Measurements from ENCODE around the gene FSD1L.
"Not testable (repeated sequence)": the region's sequence is repeated elsewhere in the genome, so short reads cannot be mapped to it uniquely, and the experiment has no call there.

The FSD1L gene

DNA sequence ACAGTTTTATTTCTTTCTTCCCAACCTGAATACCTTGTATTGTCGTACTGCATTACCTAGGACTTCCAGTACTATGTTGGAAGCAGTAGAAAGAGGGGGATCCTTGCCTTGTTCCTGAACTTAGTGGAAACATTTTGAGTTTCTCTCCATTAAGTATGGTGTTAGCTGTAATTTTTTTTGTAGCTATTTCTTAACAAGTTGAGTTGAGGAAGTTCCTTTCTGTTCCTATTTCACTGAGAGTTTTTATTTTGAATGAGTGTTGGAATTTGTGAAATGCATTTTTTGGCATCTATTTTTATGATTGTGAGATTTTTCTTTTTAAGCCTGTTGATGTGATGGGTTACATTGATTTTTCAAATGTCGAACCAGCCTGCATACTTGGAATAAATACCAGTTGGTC lies 49.0 kb downstream of the FSD1L start:
- DNase-seq = no peak

DNA sequence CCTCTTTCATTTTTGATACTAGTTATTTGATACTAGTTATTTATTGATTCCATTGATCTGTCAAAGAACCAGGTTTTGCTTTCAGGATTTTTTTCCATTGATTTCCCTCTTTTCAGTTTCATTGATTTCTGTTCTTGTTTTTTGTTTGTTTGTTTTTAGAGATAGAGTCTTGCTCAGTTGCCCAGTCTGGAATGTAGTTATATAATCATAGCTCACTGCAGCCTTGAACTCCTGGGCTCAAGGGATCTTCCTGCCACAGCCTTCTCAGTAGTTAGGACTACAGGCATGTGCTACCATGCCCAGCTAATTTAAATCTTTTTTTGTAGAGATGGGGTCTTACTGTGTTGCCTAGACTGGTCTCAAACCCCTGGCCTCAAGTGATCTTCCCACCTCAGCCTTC lies 49.9 kb downstream of the FSD1L start:
- no peak for DNase-seq

DNA sequence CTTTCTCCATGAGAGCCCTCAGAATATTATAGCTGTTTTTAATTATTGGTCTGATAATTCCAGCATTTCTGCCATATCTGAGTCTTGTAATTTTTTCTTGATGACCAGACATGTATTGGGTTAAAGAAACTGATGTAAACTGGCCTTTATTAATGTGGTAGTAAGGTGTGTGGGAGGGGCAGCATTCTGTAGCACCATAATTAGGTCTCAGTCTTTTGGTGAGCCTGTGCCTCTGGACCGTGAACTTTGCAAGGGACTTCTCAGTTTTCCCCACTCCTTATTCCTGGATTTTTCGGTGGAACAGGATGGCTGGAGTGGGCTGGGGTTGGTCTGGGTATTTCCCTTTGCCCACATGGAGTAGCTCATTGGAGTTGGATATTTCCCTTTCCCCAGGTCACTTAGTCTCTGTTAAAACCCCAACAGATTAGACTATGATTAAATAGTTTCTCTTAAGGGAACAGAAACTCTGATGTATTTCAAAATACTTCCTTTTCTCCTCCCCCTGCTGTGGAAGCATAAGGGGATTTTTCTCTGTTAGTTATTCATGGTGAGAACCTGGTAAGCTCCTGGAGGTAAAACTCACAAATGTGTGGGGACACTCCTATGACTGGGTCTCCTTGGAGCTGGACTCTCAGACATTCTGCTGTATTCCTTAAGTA lies 52.4 kb downstream of the FSD1L start:
- DNase-seq = no peak

DNA sequence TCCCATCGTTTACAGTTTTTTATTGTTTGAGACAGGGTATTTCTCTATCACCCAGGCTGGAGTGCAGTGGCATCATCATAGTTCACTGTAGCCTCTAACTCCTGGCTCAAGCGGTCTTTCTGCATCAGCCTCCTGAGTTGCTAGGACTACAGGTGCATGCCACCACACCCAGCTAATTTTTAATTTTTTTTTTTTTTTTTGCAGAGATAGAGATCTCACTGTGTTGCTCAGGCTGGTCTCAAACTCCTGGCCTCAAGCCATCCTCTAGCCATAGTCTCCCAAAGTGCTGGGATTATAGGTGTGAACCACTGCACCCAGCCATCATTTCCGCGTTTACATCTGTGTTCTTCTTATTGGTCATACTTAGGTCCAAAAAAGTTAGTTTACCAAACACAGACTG lies 53.6 kb downstream of the FSD1L start:
- no peak for DNase-seq

DNA sequence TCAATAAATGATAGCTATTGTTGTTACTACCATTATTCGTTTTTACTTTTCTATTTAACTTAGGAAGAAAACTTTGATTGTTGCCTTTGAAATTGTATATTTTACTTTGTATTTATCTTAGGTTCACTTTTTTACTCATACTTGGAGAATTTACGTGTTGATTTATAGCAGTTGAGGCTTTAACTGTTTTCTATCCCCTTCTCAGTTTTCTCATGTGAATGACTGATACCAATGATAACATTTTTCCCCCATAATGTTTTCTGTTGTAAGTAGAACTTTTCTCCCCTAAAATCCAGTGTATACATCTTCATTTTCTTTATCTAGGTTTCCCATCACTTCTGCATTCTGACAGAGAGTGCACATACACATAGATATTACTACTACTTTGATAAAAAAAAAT lies 54.4 kb downstream of the FSD1L start:
- no peak for DNase-seq

DNA sequence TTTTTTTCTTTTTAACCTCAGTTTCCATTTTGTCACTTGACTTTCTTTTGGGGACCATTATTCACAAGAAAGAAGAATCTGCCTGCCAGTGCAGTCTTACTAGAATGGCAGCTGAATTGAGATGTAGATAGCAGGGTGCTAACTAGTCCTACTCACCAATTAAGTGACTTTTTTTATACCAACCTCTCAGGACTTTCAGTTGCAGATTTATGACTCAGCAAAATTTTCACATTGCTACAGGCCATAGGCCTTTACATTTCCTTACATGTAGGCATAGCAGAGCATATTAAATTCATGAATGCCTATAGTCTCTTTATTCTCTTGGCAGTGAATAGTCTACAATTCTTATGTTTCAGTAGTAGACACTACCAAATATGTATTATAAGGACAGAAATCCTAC lies 56.0 kb downstream of the FSD1L start:
- no peak for DNase-seq

DNA sequence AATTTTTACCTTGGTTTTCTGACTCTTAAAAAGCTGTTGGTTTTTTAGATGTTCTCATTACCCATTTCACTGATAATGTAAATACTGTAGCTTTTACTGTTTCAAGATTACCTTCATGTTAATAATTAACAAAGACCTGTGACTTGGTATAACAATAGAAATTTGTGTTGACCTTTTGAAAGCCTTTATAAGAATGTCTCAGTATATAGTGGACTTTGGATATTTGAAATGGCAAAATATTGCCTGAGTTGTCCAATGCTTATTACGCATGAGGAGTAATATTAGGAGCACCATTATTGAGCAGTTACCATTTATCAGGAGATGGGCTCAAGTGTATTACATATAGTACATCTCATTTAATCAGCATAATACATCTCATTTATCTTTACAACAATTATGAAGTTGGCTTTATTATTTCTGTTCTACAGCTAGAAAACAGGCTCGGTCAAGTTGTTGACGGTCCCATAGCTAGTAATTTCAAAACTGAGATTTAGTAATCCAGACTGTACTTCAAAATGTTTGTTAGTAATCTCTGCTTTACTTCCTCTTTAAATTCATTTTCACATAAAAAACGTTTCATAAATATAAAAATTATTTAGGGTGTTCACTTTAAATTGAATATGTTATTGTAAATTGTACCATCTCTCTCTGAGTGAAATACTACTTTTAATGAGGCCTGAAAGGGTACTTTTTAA lies 59.4 kb downstream of the FSD1L start:
- DNase-seq = no peak

DNA sequence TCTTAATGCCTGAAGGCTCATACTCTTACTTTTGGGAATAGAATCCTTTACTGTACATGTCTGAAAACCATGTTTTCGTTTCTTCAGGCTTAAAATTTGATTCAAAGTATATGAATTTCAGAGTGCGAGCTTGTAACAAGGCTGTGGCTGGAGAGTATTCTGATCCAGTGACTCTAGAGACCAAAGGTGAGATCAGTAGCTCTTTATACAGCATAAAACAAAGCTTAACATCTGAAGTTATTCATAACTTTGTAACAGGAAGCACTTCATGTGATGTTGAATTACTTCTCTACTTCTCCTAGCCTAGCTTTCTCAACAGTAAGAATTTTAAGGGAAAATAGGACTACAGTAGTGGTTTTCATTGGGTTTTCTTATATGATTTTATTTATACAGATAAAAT lies 60.7 kb downstream of the FSD1L start:
- no peak for DNase-seq

DNA sequence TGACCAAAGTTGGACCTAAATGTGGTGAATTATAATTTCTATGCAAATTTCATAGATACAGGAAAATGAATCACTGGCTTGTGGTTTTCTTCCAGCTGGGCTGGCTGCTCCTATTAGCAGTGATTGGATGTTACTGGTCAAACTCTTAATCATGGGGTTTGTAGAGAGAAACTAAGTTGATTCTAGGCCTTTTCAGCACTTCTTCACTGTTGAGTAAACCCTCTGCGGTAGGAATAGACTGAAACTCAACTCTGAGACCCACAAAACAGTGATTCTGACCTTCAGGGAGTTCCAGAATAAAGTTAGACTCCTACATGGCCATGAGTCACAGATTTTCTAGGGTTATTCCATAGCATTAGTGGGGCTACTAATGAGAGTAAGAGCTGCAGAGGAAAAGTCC lies 62.2 kb downstream of the FSD1L start:
- DNase-seq = no peak

DNA sequence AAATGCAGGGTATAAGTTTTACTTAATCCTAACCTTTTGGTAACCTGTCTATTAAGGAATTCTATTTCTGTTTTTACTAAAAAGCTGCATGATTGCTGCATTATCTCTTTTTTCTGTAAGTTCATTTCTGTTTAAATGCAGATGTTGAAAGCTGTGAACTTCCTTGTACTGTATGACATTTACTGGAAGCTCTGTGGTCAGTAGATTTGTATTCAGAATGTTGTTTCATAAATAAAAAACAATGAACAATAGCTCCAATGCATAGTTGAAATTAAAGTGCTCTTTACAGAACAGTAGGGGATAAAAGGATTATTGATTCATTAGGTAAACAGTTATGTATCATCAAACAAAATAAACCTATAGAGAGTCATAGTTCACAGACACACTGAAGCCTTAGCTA lies 63.6 kb downstream of the FSD1L start:
- DNase-seq = no peak

DNA sequence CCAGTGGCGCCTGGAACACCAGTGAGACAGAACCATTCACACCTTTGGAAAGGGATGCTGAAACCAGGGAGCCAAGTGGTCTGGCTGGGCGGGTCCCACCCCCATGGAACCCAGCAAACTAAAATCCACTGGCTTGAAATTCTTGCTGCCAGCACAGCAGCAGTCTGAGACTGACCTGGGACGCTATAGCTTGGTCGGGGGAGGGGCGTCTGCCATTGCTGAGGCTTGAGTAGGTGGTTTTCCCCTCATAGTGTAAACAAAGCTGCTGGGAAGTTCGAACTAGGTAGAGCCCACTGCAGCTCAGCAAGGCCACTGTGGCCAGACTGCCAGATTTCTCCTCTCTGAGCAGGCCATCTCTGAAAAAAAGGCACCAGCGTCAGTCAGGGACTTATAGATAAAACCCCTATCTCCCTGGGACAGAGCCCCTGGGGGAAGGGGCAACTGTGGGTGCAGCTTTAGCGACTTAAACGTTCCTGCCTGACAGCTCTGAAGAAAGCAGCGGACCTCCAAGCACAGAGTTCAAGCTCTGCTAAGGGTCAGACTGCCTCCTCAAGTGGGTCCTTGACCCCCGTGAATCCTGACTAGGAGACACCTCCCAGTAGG lies 68.1 kb downstream of the FSD1L start:
- no peak for DNase-seq

DNA sequence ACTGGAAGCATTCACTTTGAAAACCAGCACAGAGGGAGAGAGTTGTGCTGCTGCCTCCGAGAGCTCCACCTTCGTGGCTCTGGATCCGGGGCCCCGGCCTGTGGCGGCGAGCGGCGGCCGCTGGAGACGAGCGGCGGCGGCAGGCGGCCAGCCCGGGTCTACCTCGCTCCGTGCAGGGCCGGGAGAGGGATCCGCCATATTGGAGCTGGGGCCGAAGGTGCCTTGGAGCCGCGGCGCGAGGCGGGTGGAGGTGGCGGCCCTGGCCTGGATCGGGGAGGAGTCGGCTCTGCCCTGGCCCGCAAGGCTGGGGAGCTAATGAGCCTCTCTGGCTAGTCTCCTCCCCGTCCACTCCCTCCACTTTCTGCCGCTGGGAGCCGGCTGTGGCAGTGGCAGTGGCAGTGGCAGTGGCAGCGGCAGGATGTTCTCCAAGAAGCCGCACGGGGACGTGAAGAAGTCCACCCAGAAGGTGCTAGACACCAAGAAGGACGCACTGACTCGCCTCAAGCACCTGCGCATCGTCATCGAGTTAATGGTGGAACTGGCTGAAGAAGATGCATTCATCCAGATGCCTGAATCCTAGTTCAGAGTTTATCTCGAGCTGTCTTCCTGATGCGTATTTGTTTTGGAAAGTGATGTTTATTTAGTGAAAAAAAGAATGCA lies 72.0 kb downstream of the FSD1L start:
- peak; percentile 25 for DNase-seq

DNA sequence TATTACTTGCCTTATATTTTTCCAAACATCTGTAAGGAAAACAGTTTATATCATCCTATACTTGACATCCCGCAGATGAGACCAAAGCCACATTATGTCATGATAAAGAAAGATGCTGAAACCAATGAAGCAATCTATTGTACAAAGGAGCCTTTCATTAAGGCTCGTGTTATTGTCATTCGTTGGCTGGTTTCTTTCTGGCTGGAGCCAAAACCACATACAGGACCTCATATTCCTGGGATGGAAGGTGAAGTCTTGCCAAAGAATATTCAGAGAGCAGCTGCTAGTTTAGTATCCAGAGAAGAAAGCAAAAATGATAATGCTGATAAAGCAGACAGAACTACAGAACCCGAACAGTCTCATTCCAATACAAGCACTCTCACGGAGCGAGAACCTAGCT lies 73.2 kb downstream of the FSD1L start:
- DNase-seq = not testable (repeated sequence)

DNA sequence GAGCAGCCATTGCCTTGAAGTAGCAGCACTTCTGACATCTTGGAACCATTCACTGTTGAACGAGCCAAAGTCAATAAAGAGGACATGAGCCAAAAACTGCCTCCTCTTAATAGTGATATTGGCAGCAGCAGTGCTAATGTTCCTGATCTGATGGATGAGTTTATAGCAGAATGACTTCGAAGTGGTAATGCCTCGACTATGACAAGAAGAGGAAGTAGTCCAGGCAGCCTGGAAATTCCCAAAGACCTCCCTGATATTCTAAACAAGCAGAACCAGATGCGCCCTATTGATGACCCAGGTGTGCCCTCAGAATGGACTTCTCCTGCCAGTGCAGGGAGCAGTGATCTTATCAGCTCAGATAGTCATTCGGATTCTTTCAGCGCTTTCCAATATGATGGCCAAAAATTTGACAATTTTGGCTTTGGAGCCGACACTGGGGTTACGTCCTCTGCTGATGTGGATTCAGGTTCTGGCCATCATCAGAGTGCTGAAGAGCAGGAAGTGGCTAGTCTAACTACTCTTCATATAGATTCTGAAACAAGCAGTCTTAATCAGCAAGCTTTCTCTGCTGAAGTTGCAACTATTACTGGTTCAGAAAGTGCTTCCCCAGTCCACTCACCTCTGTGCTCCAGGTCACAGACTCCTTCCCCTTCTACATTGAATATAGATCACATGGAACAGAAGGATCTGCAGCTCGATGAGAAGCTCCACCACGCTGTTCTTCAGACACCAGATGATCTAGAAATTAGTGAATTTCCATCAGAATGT lies 75.0 kb downstream of the FSD1L start:
- DNase-seq = not testable (repeated sequence)

DNA sequence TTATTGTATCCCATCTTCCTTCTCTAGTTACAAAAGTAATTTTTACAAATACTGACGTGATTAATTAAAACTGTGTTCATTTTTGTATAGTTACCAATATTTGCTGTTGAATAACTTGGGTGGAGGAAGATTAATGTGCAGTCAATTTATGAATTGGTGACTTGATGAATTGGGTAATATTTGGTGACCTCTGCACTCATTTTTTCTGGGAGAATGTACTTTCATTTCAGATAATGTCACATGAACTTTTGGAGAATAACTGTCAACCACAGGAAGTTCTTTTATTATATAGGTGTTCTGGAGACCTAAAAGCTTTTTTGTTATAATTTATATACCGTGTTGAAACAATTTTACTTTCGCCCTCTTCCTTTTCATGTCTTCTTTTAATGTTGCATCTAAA lies 83.7 kb downstream of the FSD1L start:
- DNase-seq = no peak

DNA sequence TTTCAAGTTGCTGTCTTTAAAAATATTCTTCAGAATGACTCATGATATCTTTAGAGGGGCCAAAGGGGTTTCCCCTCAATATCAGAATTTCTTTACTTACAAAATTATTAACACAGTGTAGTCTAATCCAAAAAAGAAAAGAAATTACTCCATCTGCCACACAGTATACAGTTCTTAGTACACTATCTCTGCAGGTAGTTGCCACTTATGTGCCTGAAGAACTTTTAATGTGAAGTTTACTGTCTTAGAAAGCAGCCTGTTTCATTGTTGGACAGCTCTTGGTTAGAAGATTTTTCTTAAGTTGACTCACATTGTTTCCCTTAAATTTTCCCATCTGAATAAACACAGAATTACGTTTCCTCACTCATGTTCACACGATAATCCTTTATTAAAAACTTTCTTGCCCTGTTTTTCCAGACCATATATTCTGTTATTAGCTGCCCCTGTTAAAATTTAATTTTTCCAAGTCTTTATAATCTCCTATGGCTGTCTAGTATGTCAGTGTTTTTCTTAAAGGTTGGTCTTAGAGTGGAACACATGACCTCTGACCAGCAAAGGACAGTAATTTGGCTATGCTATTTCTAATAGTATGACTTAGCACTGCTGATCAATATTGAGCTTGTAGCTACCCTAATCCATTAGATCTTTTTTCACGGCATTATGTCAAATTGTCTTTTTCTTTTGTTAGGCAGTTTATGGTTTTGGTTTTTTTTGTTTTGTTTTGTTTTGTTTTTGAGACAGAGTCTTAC lies 88.3 kb downstream of the FSD1L start:
- no peak for DNase-seq

DNA sequence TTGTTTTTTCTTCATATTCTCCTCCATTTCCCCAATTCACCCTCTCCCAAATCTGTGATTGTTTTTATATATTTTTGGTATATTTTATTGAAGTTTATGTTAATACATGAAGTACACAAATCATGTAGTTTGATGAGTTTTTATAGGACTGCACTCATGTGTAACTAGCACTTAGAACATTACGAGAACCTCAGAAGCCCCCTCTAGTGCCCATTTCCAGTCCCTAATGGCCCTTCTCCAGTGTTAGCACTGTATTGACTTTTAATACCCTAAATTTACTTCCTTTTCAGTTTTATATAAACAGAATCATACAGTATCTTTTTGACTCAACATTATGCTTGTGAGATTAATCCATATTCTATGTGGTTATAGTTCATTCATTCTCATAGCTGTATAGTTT lies 91.6 kb downstream of the FSD1L start:
- DNase-seq = no peak

DNA sequence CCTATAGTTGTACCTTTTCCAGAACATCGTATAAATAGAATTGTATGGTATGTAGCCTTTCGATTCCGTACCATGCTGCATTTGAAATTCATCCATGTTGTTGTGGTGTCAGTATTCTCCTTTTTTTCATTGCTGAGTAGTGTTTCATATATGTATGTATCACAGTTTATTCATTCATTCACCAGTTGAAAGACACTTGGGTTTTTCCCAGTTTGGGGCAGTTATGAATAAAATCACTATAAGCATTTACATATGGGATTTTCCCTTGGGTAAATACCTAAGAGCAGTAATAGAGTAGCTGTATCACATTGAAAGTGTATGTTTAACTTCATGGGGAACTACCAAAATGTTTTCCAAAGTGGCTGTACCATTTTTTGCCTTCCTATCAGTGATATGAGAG lies 94.0 kb downstream of the FSD1L start:
- DNase-seq = no peak

DNA sequence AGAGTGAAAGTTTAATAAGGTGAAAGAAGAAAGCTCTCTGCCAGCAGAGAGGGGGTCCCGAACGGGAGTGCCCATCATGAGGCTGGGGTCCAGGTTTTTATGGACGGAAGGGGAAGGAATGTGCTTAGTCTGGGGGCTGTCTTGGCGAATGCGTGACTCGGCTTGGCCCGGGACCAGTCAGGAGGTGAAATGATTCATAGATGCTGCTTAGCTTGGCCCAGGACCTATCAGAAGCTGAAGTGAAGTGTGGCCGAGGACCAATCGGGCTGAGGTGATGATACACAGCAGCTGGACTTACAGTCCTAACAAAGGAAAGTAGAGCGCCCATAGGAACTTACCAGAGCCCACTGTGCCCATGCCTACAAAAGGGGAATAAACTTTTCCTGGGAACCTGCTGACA lies 106.2 kb downstream of the FSD1L start:
- DNase-seq = no peak

DNA sequence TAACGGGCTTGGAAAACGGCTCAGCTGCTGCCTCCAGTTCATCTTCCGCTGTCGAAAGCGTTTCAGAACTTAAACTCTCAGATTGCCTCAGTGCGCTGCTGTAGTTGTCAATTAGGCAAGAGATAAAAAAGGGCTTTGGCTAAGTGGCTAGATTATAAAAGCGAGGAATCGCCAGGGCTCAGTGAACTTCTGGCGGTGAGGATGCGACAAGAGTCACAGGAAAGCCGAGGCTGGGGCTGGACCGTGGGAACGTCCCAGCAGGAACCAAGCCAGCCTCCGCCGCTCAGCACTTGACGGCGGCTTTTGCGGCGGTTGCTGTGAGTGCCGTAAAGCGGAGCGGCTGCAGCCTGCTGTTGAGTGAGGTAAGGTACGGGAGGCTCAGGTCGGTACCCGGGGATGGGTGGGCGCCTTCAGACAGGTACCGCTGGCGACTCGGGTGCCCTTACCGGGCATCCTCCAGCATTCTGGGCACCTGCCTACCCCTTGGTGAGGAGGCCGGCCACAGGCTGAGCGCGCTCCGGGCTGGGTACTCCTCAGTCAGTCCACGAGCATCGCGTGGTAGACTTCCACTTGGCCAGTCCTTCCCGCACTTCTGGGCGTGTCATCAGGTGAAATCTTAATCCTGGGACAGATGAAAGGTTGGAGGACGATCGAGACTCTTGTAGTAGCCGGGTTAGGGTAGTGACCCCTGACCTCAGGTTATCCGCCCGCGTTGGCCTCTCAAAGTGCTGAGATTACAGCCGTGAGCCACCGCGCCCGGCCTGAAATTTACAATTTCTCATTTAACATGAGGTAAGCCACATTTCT lies 110.2 kb downstream of the FSD1L start, which contains the start of gene FKTN:
TSS of gene FKTN (plus strand) at position 328 of the 807 bp plus-strand sequence. CDS start 16,902 bp downstream, outside the sequence.
- peak; percentile 86 for DNase-seq

DNA sequence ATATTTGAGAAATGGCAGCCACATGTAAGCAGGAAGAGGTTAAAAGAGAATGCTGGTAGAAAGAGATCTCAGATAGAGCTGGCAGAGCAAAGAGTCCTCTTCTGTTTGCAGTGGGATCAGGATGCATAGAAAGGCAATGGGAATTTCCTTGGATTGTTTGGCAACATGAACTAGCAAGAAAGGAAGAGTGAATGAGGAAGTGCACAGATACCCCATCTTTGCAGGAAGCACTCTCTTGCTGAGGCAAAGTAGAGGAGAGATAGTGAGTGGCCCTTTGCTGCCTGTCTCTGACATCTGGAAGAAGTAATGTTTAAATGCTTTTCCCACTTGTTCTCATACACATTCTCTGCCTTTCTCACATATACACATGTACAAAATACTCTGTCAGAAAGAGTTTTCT lies 124.6 kb downstream of the FSD1L start:
- no peak for DNase-seq

Data from CD4-positive, alpha-beta T cell treated with Interleukin-21 for 1 hour (primary cell).